NCI-H82 treated with DMSO at 0.1 percent for 48 hours (cell line): Measurements from ENCODE around the gene MPL.

Source experiments
- DNase-seq: peaks from one replicate; lab custom pipeline; 2025; ENCODE audit not compliant: unreplicated experiment; lab: John Stamatoyannopoulos, UW

The MPL gene

DNA sequence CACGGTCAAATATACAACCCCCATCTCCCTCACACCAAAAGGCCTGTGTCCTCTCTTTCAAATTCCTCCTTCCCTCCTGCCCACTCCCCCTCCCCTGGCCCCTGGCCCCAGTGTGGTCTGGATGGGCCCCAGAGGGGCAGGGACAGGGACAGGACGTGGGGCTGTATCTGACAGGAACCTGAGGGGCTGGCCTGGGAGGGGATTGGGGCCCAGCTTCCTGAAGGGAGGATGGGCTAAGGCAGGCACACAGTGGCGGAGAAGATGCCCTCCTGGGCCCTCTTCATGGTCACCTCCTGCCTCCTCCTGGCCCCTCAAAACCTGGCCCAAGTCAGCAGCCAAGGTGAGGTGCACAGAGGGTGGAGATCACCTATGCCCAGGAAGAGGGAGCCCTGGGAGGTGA, at the start of gene MPL:
MPL (plus strand) TSS at position 231 of the 400 bp plus-strand sequence; CDS start at position 262, 31 bp downstream.
- DNase-seq = no peak

DNA sequence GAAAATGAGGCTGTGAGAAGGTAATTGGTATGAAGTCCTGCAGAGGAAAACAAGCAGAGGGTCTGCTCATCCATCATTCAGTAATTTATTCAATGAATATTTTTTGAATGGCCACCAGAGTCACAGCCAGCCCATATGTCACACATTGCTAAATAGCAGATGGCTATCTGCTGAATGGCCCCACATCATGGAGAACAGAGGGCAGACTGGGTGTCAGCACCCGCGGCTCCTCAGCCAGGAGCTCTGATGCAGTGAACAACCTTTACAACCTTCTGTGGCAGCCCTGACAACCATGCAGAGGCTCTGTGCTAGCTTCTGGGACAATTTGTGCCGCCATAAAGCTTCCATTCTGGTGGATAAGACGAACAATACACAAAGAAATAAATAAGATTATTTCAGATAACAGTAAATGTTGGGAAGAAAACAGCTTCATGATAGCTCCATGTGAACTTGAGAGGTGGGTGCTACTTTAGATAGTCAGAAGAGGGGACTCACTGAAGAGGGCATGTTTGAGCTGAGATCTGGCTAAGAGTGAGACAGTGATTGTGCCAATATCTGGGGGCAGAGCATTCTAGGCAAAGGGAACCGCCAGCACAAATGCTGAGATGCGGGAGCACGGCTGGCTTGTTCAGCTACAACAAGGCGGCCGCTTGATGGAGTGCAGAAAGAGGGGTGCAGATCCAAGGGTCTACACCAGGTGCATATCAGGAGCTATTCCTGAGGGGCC, 49.4 kb upstream of the MPL start:
- DNase-seq = no peak

DNA sequence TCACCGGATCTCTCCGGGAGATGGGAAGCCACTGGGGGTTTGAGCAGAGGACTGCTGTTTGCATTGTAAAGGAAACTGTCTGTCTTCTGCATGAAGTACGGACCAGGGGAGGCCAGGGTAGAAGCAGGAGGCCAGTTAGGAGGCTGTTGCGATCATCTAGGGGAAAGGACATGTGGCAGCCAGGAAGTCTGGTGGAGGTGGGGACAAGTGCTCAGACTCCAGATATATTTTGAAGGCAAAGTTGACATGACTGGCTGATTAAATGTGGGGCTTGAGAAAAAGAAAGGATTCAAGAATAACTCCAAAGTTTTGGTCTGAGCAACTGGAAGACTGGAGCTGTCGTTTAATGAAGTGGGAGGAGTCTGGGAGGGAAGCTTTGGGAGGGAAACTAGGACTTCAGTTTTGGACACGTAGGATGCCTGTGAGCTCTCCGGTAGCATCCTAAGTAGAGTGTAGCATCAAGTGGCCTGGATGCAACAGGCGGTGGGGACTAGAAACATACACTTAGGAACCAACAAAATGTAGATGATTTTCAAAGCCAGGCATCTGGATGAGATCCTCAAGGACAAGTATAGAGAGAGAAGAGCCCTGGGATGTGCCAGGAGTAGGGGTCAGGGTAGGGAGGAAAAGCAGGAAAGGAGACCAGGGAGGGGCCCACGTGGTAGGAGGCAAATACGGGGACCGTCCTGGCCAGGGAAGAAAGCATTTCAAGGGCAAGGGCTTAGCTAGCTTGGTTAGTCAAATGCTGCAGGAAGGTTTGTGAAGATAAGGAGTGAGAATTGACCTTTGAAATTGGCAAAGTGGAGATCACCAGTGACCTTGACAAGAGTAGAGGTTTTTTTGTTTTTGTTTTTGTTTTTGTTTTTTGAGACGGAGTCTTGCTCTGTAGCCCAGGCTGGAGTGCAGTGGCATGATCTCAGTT, 48.6 kb upstream of the MPL start:
- no peak for DNase-seq

DNA sequence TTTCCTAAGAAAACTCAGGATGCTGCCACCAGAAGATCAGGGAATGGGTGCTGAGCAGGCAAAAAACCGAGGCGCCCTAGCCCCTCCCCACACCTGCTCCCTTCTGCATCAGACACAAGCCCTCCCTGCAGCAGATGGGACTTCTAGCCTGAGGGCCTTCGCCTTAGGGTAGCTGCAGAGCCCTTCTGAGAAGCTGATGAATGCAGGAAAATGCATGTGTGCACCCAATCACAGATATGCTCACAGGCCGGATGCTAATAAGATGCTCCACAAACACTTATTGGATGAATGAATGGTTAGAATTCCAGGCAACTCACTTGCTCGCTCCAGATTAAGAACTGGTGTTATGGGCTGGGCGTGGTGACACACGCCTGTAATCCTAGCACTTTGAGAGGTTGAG, 45.4 kb upstream of the MPL start:
- no peak for DNase-seq

DNA sequence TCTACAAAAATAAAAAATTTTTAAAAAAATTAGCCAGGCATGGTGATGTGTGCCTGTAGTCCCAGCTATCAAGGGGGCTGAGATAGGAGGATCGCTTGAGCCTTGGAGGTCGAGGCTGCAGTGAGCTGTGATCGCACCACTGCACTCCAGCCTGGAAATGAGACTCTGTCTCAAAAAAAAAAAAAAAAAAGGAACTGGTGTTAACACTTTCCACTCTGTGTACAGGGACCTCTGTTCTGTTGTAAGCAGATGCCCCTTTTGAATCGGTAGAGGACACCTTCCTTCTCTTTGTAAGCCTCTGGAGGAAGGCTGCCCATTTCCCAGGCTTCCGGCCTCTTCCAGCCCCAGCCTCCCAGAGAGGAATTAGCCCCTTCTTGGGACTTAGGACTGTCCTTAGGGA, 44.9 kb upstream of the MPL start:
- no peak for DNase-seq

DNA sequence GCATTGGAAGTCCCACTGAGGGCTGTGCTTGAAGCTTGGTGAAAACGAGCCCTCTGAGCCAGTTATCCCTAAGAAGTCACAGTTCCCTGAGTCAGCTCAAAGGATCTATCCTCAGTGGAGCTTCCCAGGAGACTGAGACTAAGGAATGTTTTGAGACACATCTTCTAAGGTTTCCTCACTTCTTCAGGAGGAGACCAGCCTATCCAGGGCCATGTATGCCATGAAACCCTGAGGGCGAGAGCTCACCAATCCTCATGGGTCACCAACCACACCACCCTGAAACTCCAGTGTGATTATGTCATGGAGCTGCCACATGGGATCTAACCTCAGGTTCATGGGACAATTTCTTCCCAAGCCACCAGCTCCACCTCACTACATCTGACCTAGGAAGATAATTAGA, 44.4 kb upstream of the MPL start:
- DNase-seq = no peak

DNA sequence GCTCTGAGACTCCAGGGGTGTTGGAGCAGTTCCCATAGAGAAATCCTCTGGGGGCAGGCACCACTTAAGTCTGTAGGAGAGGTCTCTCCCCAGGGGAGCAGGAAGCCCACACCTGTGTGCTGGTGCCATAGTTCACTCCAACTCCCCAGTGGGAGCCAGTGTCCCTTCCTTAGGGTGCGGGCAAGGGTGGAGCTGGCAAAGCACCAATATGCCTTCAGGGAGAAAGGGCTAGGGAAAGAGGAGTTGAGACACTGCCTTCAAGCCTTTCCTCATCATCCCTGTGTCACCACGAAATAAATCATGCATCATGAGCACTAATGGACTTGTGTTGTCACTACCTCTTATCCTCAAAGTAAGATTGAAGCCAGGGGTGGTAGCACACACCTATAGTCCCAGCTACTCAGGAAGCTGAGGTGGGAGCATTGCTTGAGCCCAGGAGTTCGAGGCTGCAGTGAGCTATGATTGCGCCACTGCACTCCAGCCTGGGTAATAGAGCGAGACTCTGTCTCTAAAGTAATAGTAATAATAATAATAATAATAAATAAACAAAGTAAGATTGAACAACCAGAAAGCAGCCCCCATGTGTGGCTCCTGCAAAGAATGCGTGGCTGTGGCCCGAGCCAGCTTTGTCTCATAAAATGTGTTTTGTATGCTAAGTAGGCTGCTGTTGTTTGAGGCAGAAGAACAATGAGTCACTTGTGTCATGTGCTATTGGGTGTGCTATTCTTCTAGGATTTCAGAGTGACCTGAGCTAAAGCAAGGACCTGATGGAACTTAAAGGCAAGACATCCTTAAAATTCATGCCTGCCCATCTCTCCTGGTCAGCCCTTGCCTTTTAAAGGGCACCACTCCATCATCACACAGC, 43.5 kb upstream of the MPL start:
- DNase-seq = no peak

DNA sequence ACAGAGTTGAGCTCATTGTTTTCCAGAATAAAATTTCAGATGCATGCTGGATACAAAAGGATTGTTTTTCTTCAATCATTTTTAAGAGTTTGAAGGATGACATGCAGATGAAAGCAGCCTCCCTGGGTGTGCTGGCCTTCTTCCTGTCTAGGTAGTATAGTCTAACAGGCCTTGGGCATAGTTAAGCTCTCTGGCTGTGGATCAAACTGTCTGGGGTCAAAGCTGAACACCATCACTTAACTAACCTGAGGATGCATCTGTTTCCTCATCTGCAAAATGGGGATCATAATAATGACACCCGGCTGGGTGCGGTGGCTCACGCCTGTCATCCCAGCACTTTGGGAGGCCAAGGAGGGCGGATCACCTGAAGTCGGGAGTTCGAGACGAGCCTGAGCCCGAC, 42.9 kb upstream of the MPL start:
- no peak for DNase-seq

DNA sequence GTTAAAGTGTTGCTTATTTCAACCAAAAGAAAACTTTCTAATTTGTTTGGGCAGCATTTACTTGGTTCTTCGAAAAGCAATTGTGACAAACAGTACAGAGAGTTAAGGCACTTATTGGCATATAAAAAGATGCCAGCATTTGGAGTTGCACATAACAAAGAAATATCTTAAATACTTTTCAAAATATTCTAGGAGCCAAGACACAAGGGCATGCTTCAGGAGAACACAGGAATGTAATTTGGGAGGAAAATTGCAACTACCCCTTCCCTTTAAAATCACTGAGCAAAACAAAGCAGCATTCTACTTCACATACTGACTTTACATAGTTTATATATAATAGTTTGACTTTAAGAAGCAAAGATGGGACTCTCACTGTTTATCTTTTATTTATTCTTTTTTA, 41.4 kb upstream of the MPL start:
- no peak for DNase-seq

DNA sequence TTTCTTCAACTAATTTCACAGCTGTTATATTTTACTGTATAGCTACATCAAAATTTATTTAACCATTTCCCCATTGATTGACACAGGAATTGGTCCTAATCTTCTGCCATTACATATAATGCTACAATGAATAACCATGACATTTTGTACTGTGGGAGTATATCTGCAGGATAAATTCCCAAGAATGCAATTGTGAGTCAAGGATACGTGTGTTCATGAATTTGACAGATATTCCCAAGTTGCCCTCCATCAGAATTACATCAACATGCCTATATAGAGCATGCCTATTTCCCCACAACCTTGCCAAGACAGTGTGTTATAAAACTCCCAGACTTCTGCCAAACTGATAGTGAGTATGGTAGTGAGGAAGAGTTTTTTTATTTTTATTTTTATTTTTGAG, 39.6 kb upstream of the MPL start:
- no peak for DNase-seq

DNA sequence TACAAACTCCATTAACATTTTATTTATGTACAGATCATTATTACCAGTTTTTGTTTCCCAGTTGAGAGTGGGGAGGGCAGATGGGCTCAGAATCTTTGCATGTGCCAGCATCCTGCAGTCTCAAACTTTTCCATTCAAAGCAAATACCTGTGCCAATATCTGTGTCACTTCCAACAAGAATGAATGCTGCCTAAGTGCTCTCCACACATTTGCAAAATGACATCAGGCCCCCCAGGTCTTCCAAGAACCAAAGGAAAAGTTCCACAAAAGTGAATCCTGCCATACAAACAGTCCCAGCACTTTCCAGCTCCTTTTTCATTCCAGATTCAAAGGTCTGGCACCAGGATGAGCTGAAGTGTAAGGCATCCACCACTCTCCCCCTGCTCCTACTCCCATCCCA, 38.5 kb upstream of the MPL start:
- DNase-seq = no peak

DNA sequence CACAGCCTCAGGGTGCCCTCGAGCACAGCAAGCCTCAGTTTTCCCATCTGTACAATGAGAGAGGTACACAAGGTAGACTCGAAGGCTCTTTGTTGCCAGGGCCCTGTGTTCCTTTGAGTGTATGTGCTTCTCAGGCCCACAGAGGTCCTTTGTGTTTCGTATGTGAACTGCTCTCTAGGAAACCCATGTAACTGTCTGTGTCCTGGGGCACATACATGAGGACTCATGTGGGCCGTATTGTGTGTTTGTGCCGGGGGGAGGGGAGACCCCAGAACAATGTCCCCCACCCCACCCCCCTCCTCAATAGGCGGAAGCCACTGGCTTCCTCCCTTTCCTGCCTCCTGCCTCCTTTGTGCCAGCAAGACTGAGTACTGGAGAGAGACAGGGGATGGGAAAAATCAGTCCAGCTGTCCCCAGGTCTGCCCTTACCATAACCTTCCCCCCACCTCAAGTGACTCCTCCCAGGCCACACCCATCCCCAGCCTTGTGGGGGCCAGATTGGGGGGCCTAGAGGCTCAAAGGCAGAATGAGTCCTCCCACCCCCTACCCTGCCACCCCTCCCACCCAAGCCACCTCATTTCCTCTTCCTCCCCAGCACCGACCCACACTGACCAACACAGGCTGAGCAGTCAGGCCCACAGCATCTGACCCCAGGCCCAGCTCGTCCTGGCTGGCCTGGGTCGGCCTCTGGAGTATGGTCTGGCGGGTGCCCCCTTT, 37.1 kb upstream of the MPL start, which contains the start of gene TIE1:
TIE1 (plus strand) TSS at position 605 of the 717 bp plus-strand sequence; CDS start at position 695, 90 bp downstream.
- DNase-seq = no peak

DNA sequence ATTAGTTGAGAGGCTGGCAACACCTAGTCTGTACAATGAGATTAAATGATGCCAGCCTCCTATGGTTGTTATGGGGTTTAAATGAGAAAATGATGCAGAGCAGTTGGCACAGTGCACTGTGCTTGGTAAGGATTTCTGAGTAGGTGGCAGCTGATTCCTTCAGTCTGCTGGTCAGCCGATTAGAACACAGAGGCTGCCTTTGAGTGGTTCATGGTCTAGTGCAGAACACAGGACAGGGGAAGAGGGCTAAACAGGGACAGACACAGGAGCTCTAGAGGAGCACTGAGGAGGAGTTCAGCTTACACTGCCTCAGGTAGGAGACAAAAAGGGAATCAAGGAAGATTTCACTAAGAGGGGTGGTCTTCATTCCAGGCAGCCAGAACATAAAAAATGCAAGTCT, 35.4 kb upstream of the MPL start:
- no peak for DNase-seq

DNA sequence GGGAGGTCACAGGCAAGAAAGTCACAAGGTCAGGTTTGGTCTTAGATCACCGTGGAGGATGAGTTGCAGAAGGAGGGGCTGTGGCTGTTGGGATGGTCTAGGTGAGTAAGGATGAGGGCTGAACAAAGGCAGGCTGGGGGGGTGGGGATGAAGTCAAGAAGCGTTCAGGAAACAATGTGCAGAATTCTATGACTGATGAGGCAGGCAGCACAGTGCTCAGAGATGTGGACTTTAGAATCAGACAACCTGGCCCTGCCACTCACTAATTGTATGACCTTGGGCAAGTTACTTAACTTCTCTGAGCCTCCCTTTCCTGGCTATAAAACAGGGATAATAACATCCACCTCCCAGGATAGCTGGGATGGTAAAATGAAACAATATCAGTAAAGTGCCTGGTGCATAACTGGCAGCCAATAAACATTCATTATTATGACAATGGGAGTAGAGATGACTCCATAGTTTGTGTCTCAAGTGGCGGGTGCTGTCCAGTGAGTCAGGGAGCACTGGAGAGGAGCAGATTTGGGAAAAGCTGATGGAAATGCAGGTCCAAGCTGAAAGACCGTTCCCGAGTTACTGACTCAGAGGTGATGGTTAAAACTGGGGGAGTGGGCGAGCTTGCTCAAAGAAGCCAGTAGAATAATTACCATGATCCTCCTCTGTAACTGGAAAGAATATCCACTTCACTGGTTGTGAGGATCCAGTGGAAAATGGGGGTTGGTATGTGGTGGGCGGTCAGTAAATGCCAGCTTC, 34.7 kb upstream of the MPL start:
- DNase-seq = no peak

DNA sequence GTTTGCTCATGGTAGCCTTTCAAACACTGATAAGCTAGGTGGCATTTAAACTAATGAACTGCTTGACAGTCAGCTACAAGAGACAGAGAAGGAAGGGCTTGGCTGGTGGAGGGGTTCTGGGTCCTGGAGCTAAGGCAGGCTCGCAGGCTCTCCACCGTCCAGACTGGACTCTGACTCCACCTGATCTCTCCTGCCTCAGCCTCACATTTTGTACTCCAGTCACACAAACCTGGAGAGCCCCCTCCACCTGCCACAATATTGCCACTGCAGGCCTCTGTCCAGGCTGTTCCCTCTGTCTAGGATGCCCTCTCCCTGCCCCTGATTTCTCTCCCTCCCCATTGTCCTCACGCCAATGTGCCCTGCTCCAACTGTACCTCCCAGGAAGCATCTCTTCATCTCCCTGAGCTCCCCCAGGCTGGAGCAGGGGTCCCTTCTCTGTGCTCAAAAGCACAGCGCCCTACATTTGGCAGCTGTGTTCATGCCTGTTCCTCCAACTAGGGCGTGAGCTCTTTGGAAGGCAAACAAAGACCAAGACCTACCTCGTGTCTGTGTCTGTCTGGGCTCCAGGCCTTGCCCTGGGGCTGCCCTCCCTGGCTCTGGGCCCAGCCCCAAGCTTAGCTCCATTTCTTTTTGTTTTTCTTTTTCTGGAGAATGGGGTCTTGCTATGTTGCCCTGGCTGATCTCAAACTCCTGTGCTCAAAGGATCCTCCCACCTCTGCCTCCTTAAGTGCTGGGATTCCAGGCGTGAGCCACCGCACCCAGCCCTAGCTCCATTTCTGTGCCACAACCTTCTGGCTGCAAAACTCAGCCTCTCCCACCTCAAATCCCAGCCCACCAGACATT, 33.9 kb upstream of the MPL start:
- no peak for DNase-seq

DNA sequence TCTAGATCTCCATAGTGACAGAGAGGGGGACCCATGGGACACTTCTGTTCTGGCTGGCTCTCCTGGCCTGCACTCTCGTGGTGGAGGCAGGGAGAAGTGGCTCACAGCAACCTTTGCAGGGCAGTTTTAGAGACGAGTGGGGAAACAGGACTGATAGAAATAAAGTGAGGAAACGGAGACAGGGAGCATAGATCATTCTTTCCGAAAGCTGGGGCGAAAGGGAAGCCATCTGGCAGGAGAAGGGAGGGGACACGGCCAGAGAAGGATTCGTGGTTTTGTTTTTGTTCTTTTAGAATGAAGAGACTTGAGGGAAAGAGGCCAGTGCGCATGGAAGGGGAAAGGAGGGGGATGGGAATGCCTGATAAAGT, 33.3 kb upstream of the MPL start:
- DNase-seq = no peak

DNA sequence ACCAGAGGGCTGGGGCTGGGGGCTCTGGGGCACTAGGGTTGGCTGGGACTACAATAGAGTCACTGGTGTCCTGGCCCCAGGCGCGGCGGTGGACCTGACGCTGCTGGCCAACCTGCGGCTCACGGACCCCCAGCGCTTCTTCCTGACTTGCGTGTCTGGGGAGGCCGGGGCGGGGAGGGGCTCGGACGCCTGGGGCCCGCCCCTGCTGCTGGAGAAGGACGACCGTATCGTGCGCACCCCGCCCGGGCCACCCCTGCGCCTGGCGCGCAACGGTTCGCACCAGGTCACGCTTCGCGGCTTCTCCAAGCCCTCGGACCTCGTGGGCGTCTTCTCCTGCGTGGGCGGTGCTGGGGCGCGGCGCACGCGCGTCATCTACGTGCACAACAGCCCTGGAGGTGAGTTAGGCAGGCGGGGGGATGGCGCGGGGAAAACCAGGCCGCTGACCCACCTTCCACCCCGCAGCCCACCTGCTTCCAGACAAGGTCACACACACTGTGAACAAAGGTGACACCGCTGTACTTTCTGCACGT, 32.8 kb upstream of the MPL start:
- DNase-seq = no peak

DNA sequence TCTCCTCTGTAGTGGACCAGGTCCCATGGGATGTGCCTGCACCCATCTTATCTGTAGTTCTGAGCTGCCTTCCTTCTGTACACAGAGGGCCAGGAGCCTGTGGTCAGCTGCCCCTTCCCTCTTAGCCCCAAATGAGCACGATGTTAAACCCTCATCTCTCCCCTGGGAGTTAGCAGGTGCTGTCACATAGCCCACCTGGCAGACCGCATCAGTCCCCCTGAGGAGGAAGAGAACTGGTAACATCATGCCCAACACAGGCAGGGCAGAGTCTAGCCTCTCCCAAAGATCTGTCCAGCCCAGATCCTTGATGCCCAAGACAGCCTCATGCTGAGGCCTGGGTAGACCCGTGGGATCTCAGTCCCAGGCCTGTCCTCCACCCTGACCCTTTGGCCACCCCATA, 32.2 kb upstream of the MPL start:
- DNase-seq = no peak
